A549 treated with AZD9567 at 1 μM for 4 hours (cell line): ENCODE results near the gene MMP10. TPM values are rescaled to one million over a fixed set of nuclear protein-coding genes. Genes with fewer than 3 reads are reported as not detected.

Experiments used
- total RNA-seq: library from RNA; stranded (reverse); fragments of 200-300 nt; extraction: Qiagen RNA extraction; gene quantifications from 5 replicates; pipeline ENCODE4 v1.2.3, GENCODE V29; 2022; ENCODE audit not compliant: insufficient read depth

The MMP10 gene
- 0.52 to 2.9 TPM (median 0.68 TPM) in 5 replicates for total RNA-seq

DNA sequence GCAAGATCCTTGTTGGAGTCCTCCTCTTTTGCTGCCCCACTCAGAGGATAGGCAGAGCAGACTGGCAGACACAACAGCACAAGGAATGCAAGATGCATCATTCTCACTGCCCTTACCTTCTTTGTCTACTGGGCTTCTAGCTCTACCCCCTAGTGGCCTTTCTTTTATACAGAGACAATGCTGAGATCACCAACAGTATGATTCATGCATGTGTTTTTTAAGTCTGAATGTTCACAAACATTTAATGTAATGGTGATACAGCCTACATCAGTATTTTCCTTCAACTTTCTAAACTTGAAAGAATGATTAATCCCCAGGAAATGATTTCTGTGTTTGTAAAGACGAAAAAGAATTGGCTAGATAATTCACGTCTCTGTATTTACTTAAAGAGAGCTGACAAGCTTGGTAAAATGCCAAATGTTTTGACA is at the start of gene MMP10:
MMP10 (minus strand) TSS at position 138 of the 428 bp plus-strand sequence; CDS start at position 101, 37 bp downstream.

DNA sequence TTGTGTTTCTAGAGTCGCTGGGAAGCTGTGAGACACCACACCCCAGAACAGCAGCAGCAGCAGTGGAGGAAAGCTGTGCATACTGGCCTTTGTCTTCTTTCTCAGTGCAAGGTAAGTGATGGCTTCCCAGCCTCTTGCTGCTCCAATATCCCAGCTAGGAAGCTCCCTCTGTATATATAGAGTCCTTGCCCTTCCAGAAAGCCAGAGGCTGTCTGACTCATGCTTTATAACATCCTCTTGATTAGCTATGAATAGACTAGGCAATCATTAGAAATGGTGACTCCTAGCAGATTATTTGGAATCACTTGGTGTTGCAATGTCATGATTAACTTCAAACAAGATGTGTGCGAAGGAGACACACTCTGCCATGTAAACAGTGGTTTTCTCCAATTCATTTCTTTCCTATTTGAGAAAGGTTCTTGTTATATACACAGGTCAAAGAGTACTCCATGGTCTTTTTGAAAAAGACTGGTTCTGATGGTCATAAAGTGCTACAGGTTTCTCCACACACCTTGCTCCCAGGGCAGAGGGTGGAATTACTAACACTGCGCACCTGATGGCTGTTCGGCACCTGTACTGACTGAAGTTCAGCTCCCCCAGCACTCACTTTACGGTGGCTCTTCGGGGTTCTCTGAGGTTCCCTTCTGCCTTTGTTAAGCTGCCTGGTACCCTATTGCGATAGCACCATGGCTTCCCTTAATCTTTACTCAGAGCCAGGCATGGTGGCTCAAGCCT is 17.8 kb upstream of the MMP10 start, which contains the start of gene MMP1:
MMP1 (minus strand) TSS at position 149 of the 735 bp plus-strand sequence; CDS start at position 81, 68 bp downstream.

DNA sequence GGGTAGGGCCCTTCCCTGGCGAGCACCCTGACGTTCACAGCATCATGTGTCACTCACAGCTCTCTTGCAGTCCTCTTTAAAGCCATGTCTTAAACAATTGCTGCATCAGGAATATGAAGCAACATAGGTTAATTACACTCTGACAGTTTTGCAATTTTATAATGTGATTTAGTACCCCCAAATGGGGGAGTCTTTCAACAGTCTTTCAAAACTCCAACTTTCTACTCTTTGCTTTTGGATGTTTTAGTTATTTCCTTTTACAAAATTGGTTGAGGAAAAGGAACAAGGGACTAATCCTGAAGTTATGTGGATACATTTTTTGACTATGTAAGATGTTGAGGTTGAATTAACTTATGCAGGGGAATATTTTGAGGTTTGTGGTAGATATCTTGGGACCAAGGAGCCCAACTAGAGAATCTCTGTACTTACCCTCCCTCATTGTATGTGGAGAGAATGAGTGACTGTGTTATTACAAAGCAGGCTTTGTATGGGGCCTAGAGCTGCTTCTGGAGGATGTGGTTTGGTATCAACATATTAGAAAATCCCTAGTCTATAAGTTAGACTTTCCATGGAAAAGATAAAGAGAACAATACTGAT is 55.4 kb downstream of the MMP10 start, which contains the start of gene MMP8:
MMP8 (minus strand) TSS at position 51 of the 597 bp plus-strand sequence. CDS start 99 bp downstream, outside the sequence.

Other genes starting within 250 kb of the MMP10 start
- 20.9 to 31.8 TPM (median 25.1 TPM) in 5 replicates for gene MMP7, start 249.9 kb downstream of the MMP10 start, total RNA-seq
- not detected in 5 replicates for gene MMP20, start 155.3 kb downstream of the MMP10 start, total RNA-seq
- gene MMP27, start 74.9 kb downstream of the MMP10 start, total RNA-seq, result not detected in 5 replicates
- gene MMP8, start 55.7 kb downstream of the MMP10 start, total RNA-seq, result not detected in 5 replicates
- gene MMP1, start 17.5 kb upstream of the MMP10 start, total RNA-seq, result 0.58 to 2.4 TPM (median 0.72 TPM) in 5 replicates
- not detected in 5 replicates for gene MMP3, start 63.0 kb upstream of the MMP10 start, total RNA-seq
- gene MMP12, start 94.4 kb upstream of the MMP10 start, total RNA-seq, result 0.03 to 0.07 TPM (median 0.03 TPM) in 3 of 5 replicates, not detected in the others
- gene MMP13, start 175.1 kb upstream of the MMP10 start, total RNA-seq, result 0.05 to 0.07 TPM in 2 of 5 replicates, not detected in the others